Smooth muscle cell (in vitro differentiated cells): Measurements from ENCODE around the gene ERC1. TPM values are rescaled to one million over a fixed set of nuclear protein-coding genes. Genes with fewer than 3 reads are reported as not detected.

Experiments used
- DNase-seq: peaks from one replicate; lab custom pipeline; 2025; ENCODE audit not compliant: unreplicated experiment; lab: John Stamatoyannopoulos, UW
- H2AFZ ChIP-seq: fragments of 200-600 bp; sonication (generic); 2 replicates; pipeline ENCODE4 v1.6.0; 2016; ENCODE audit warnings: antibody characterized with exemption, low read depth, mild to moderate bottlenecking
- H3F3A ChIP-seq: fragments of 200-600 bp; sonication (generic); 2 replicates; pipeline ENCODE4 v1.6.0; 2017; ENCODE audit warnings: antibody characterized with exemption, low read depth
- H3K27ac ChIP-seq: fragments of 200-600 bp; sonication (generic); 2 replicates; pipeline ENCODE4 v1.5.1; 2016; ENCODE audit warnings: low read depth, mild to moderate bottlenecking
- H3K27me3 ChIP-seq: fragments of 200-600 bp; sonication (generic); 2 replicates; pipeline ENCODE4 v1.6.1; 2016; ENCODE audit warnings: low read depth, mild to moderate bottlenecking
- H3K36me3 ChIP-seq: fragments of 200-600 bp; sonication (generic); 2 replicates; pipeline ENCODE4 v1.5.1; 2016; ENCODE audit warnings: low read depth
- H3K4me1 ChIP-seq: fragments of 200-600 bp; sonication (generic); 2 replicates; pipeline ENCODE4 v1.5.1; 2016; ENCODE audit warnings: low read depth
- H3K4me2 ChIP-seq: fragments of 200-600 bp; sonication (generic); 2 replicates; pipeline ENCODE4 v1.6.0; 2016; ENCODE audit warnings: mild to moderate bottlenecking
- H3K4me3 ChIP-seq: fragments of 200-600 bp; sonication (generic); 2 replicates; pipeline ENCODE4 v1.5.1; 2016; ENCODE audit warnings: mild to moderate bottlenecking
- H3K79me2 ChIP-seq: fragments of 200-600 bp; sonication (generic); 2 replicates; pipeline ENCODE4 v1.6.0; 2016; ENCODE audit warnings: low read depth, mild to moderate bottlenecking
- H3K9ac ChIP-seq: fragments of 200-600 bp; sonication (generic); 2 replicates; pipeline ENCODE4 v1.6.0; 2016; ENCODE audit warnings: low read depth
- H3K9me3 ChIP-seq: fragments of 200-600 bp; sonication (generic); replicated peaks from 2 replicates; pipeline ENCODE4 v1.5.1; 2016; ENCODE audit warnings: low read depth
- H4K20me1 ChIP-seq: fragments of 200-600 bp; sonication (generic); 2 replicates; pipeline ENCODE4 v1.6.0; 2016; ENCODE audit warnings: low read depth
- WGBS: methylation state at CpG from one replicate; pipeline ENCODE4 v1.1.7; 2016; ENCODE audit warnings: low lambda C conversion rate; 5-methylcytosine and 5-hydroxymethylcytosine counted together
- polyA plus RNA-seq: library from polyadenylated mRNA; unstranded; fragments of >200 nt; fragmentation: Nextera tagmentation; extraction: Ambion mirVana; gene quantifications from 2 replicates; pipeline ENCODE4 v1.2.1, GENCODE V29; 2016
- total RNA-seq: library from RNA; depleted of rRNA; stranded (reverse); fragments of >200 nt; gene quantifications from 2 replicates; pipeline ENCODE4 v1.2.3, GENCODE V29; 2014
- TF ChIP-seq, protein P1 (sequence below): fragments of 200-600 bp; sonication (generic); IDR thresholded peaks from 2 replicates; pipeline ENCODE4 v1.5.1; 2017; ENCODE audit warnings: borderline replicate concordance, mild to moderate bottlenecking, antibody characterized with exemption; ENCODE audit not compliant: insufficient read depth, poor library complexity, severe bottlenecking

Gene ERC1
- total and polyA plus RNA-seq, 2 experiments from 2014 or later = 13.8 to 17.6 TPM

DNA sequence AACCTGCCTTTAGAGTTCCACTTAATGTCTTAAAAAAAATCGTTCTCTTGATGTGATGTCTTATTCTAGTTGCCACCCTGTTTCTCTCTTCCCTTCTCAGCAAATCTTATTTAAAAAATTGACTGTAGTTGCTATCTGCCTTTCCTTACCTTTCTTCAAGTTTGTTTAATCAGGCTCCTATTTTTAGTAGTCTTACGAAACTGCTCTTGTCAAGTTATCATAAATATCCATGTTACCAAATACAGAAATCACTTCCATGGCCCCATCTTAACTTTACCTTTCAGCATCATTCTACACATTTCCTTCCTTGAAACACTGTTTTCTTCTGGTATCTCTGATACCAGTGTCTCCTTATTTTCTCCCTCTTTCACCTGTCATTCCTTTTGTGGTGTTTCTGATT is 227.3 kb downstream of the ERC1 start:
- Histone ChIP-seq H3K9me3 (no peaks in the 10 kb centered on the region), H3K4me1 (peaks cover 21% of the 10 kb centered on the region), H3K36me3 (no peaks in the 10 kb centered on the region), H3K79me2 (no peaks in the 10 kb centered on the region), H3F3A (no peaks in the 10 kb centered on the region), H2AFZ (no peak overlapping the region), H3K4me3 (no peak overlapping the region), H4K20me1 (peaks cover 5% of the 10 kb centered on the region), H3K4me2 (no peak overlapping the region), H3K27me3 (no peaks in the 10 kb centered on the region), H3K27ac (no peak overlapping the region), H3K9ac (no peak overlapping the region)
- TF ChIP-seq, protein P1, sequence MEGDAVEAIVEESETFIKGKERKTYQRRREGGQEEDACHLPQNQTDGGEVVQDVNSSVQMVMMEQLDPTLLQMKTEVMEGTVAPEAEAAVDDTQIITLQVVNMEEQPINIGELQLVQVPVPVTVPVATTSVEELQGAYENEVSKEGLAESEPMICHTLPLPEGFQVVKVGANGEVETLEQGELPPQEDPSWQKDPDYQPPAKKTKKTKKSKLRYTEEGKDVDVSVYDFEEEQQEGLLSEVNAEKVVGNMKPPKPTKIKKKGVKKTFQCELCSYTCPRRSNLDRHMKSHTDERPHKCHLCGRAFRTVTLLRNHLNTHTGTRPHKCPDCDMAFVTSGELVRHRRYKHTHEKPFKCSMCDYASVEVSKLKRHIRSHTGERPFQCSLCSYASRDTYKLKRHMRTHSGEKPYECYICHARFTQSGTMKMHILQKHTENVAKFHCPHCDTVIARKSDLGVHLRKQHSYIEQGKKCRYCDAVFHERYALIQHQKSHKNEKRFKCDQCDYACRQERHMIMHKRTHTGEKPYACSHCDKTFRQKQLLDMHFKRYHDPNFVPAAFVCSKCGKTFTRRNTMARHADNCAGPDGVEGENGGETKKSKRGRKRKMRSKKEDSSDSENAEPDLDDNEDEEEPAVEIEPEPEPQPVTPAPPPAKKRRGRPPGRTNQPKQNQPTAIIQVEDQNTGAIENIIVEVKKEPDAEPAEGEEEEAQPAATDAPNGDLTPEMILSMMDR = no peak
- no peak for DNase-seq
- WGBS = 94% methylated on average over 2 of the region's 2 CpGs

DNA sequence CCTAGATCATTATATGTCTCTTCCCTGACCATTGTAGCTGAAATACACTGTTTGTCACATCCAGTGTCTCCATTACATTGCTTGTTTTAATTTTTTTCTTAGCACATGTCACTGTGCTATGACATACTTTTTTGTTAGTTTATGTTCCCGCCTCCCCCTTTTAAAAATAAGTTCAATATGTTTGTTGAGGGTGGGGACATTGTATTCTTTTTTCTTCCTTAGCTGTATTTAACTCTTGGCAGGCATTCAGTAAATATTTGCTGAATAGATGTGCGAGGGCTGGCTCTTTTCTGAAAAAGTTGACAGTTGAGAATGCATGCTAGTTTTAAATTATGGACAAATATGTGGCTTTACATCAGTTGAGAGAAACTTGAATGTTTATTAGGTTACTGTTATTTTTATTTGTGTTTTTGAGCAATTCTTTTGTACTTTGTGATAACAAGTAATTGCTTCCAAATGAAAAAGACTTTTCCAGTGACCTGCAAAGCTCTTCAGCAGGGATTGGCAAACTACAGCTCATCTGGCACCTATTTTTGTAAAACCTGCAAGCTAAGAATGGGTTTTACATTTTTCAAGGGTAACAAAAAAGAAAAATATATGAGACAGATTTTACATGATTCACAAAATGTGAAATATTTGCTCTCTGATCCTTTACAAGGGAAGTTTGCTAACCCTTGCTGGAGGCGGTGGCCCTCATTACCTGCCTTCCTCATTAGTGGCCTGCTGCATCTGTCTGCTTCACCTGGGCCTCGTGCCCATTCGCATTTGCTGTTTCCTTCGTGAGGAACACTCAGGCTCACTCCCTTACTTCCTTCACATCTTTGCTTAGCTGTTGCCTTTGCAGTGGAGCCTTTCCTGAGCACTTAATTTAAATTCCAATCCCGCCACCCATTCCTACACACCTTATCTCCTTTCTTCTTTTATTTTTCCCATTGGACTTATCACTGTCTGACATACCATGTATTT is 229.4 kb downstream of the ERC1 start:
- no peak overlapping the region for H3K4me3 ChIP-seq
- H3K27ac ChIP-seq = no peak overlapping the region
- H3K9ac ChIP-seq = no peak overlapping the region
- 89% methylated on average over 7 of the region's 7 CpGs for WGBS
- H4K20me1 ChIP-seq = peaks cover 5% of the 10 kb centered on the region
- no peaks in the 10 kb centered on the region for H3K36me3 ChIP-seq
- peaks cover 21% of the 10 kb centered on the region for H3K4me1 ChIP-seq
- TF ChIP-seq, protein P1 = no peak
- H3F3A ChIP-seq = no peaks in the 10 kb centered on the region
- H3K4me2 ChIP-seq = no peak overlapping the region
- no peak overlapping the region for H2AFZ ChIP-seq
- H3K79me2 ChIP-seq = no peaks in the 10 kb centered on the region
- H3K27me3 ChIP-seq = no peaks in the 10 kb centered on the region
- no peaks in the 10 kb centered on the region for H3K9me3 ChIP-seq
- no peak for DNase-seq

DNA sequence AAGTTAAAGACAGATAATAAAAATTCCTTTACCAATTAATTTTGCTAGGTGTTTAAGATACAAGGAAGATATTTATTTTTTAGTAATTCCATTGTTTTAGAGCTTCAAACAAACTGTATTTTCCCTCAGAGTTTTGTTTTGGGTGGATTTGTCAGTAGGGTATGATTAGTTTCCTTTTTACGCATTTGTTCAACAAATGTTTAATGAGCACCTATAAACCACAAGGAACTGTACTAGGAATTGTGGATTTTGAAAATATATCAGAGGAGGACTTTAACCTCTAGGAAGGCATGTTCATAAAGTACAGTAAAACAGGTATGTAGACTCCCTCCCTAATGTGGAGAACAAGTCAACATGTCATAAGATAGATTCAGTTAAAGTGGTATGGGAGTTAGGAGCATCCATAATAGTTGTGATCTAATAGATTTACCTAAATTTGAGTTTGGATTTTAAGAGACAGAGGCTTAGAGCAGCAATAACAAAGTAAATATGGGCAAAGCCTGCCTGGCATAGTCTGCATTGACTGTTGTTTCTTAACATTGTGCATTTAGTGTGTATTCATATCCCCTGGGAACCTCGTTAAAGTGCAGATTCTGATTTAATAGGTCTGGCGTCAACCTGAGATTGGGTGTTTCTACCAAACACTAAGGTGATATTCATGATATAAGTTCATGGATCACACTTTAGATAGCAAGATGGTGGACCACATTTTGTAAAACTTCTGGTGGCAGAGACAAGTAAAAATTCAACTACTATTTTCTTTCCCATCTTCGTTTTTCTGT is 232.0 kb downstream of the ERC1 start:
- Histone ChIP-seq H4K20me1 (peaks cover 8% of the 10 kb centered on the region), H3K9me3 (no peaks in the 10 kb centered on the region), H3K36me3 (no peaks in the 10 kb centered on the region), H3K4me1 (peaks cover 5% of the 10 kb centered on the region), H3K79me2 (peaks cover 3% of the 10 kb centered on the region), H3F3A (no peaks in the 10 kb centered on the region), H3K27me3 (no peaks in the 10 kb centered on the region), H3K27ac (no peak overlapping the region), H3K4me2 (no peak overlapping the region), H2AFZ (no peak overlapping the region), H3K4me3 (no peak overlapping the region), H3K9ac (no peak overlapping the region)
- WGBS = 94% methylated on average over 4 of the region's 4 CpGs
- no peak for DNase-seq
- TF ChIP-seq, protein P1 = no peak
